HK-2 (cell line): ENCODE data around the gene RREB1.

Experiments
- DNase-seq: peaks from one replicate; pipeline ENCODE4 v3.0.0-alpha.2; 2018; ENCODE audit not compliant: unreplicated experiment

RREB1 gene

DNA sequence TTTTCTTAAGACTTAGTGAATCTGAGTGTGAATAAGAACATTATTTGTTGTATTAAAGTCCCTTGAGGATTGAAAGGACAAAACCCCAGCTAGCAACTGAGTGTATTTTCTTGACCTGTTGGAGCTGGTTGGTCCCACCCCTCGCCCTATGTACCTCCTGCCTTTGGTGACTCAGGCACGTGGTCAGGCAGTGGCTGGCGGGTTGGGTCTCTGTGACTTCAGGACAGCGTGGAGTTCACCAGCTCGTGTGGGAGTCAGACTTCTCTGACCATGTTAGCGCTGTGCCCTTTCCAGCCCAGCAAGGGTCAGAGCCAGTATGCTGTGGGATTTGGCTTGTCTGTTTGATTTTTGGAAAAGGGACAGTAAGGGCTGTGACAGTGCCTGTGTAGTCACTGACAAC lies 111.5 kb downstream of the RREB1 start:
- peak; percentile 55 for DNase-seq

DNA sequence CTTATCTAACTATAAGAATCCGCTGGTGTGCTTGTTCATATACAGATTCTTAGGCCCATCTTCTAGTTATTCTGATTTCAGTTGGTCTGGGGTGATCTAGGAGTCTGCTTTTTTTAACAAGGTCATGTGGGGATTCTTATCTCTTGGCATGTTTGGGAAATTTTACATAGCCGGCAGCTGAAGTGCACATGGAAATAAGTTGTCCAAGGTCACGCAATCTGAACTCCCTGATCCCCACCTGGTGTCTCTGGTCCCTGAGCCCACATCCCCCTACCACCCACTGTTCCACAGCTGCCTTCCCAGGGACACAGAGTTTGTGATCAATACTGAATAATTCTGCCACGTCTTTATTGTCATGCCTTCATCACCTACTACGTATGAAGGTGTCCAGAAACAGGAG lies 114.4 kb downstream of the RREB1 start:
- no peak for DNase-seq

DNA sequence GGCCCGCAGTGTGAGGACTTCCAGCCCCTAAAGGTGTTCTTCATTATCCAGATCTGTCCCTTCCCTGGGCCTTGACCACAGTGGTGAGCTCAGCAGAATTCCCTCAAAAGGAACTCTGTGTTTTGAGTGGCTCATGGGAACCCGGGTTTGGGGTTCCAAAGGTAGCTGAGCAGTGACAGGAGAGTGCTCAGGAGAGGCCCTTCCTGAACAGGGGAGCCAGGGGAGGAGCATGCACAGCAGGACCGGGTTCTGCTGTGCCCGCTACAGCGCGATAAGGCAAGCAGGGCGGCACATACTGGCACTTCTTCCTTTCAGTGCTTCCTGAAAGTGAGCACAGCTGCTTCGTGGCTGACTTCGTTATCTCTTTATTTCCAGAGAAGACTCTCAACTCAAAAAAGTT lies 117.0 kb downstream of the RREB1 start:
- no peak for DNase-seq

DNA sequence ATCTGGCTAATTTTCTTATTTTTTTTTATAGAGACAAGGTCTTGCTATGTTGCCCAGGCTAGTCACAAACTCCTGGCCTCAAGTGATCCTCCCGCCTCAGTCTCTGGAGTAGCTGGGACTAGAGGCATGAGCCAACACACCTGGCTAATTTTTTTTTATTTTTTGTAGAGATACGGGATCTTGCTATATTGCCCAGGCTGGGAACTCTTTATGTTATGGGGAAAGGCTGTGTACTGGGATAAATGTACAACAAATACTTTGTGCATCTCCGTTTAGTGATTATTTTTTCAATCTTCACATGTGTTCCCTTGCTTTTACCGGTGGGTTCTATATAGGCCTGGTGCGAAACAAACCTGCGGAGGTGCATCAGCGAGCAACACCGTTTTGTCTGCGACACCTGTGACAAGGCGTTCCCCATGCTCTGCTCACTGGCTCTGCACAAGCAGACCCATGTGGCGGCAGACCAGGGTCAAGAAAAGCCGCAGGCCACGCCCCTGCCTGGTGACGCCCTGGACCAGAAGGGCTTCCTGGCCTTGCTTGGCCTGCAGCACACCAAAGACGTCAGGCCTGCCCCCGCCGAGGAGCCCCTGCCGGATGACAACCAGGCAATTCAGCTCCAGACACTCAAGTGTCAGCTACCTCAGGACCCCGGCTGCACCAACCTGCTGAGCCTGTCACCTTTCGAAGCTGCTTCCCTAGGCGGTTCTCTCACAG lies 121.1 kb downstream of the RREB1 start:
- DNase-seq: no peak

GRCh38 chr6:7229376-7230326 lies 121.9 kb downstream of the RREB1 start:
- no peak for DNase-seq

DNA sequence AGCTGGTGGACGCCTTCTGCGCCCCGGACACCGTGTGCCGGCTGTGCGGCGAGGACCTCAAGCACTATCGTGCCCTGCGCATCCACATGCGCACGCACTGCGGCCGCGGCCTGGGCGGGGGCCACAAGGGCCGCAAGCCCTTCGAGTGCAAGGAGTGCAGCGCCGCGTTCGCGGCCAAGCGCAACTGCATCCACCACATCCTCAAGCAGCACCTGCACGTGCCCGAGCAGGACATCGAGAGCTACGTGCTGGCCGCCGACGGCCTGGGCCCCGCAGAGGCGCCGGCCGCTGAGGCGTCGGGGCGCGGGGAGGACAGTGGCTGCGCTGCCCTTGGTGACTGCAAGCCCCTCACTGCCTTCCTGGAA lies 122.5 kb downstream of the RREB1 start:
- DNase-seq: no peak

- DNase-seq: no peak
Measured at GRCh38 chr6:7230956-7231713, 123.4 kb downstream of the RREB1 start.

DNA sequence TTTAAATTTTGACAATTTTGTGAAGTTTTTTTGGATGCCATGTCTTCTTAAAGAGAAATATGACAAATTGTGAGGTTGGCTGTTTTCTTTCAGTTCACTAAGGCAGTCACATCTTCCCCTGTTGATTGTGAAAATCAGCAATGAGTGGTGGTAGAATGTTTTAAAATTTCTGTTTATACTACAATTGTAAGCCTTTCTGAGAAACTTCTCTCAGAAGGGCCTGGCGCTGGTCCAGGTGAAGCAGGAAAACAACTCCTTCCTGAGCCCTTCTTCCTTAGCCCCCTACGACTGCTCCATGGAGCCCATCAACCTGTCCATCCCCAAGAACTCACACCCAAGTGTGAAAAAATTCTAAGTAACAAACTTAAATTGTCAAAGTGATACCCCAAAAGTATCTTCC lies 124.6 kb downstream of the RREB1 start:
- no peak for DNase-seq

DNA sequence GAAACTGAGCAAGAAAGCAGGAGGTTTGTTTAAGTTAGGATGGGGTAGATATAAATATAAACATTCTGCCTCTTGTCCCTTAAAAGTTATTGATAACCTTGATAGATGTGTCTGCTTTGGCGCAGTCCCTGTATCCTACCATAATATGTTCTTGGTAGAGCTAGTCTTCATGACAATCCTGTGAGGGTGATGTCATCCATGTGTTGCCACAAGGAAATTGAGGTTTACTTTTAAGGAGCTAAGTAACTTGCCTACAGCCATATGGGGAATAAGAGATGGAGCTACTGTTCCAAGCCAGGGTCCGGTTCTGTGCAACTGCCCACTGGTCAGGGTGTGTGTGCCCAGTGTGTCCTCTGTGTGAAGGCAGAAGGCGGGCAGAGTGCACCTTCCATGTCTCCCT lies 126.8 kb downstream of the RREB1 start:
- DNase-seq: no peak

- DNase-seq: no peak
Measured at GRCh38 chr6:7235712-7236305, 128.0 kb downstream of the RREB1 start.

- no peak for DNase-seq
Measured at GRCh38 chr6:7236306-7237209, 128.8 kb downstream of the RREB1 start.

GRCh38 chr6:7237653-7238188 lies 130.0 kb downstream of the RREB1 start:
- no peak for DNase-seq

- DNase-seq: no peak
Measured at GRCh38 chr6:7238526-7238899, 130.8 kb downstream of the RREB1 start.

- peak; percentile 80 for DNase-seq
Measured at GRCh38 chr6:7238900-7239589, 131.3 kb downstream of the RREB1 start.

DNA sequence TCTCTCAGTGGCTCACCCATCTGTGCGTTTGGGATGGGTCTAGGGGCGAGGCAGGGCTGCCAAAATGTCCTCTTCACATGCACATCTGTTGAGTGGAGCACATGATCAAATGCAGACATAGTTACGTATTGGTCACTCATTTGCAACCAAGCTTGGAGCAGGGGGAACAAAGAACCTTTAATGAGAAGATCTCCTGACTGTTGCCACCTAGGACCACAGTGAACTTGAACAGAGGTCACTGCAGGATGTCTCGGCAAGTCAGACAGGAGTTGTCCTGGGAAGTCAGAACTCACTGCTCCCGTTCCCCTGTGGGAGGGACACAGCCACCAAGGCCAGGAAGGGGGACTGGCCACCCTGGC lies 131.8 kb downstream of the RREB1 start:
- DNase-seq: no peak

GRCh38 chr6:7240351-7240750 lies 132.6 kb downstream of the RREB1 start:
- DNase-seq: no peak

DNA sequence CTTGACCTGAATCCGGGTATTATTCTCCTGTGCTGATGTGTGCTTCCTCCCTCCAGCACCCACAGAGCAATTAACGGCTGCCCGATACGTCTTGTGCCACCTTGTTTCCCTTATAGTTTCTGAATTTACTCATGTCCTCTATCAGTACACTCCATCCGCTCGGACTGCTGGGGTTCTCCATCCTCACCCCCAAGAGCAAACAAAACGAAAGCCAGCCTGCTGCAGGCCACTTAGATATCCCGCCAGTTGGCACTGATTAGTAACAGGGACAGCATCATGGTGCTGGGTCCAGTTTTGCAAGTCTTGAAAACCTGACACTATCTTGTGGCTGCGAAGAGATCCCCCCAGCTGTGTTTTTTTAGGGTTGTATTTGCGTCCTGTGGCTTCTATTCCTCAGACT lies 133.4 kb downstream of the RREB1 start:
- DNase-seq: no peak

GRCh38 chr6:7241709-7242645 lies 134.2 kb downstream of the RREB1 start:
- peak; percentile 40 for DNase-seq

- no peak for DNase-seq
Measured at GRCh38 chr6:7242835-7243178, 135.0 kb downstream of the RREB1 start.
